ENCODE measurements around the gene HRCT1. TPM values are rescaled to one million over a fixed set of nuclear protein-coding genes. Genes with fewer than 3 reads are reported as not detected.

Gene HRCT1
- total and polyA plus RNA-seq, 2 of the 4 experiments (the other 2 are of a cell fraction): 1.1 to 3.9 TPM

- Histone ChIP-seq H2AK9ac (replicated peaks; ENCODE audit: low read depth, low read length, poor library complexity) (peak overlapping the region; percentile 95), H3K56ac (ENCODE audit: extremely low read depth, insufficient read depth, low read length) (peak overlapping the region; percentile 91), H2BK15ac (ENCODE audit: low read depth, low read length) (peak overlapping the region; percentile 79), H4K5ac (ENCODE audit: low read depth, low read length) (peak overlapping the region; percentile 95), H3K4me2 (ENCODE audit: low read depth, low read length) (peak overlapping the region; percentile 30), H2BK5ac (ENCODE audit: low read depth, low read length, poor library complexity, severe bottlenecking) (peak overlapping the region; percentile 98), H2BK20ac (ENCODE audit: low read depth, low read length) (peak overlapping the region; percentile 98), H2AFZ (replicated peaks; ENCODE audit: low read length, poor library complexity) (peak overlapping the region; percentile 85), H4K20me1 (ENCODE audit: insufficient read depth, low read length) (no peaks in the 10 kb centered on the region), H3K36me3 (ENCODE audit: control insufficient read depth, insufficient read depth, low read length) (no peaks in the 10 kb centered on the region), H3K27me3 (ENCODE audit: control insufficient read depth, insufficient read depth, low read length) (no peaks in the 10 kb centered on the region), H2BK120ac (ENCODE audit: low read depth, low read length) (peak overlapping the region; percentile 99), H3K14ac (replicated peaks; ENCODE audit: low read depth, low read length) (peak overlapping the region; percentile 99), H3K23ac (ENCODE audit: low read depth, low read length) (peak overlapping the region; percentile 99), H4K91ac (ENCODE audit: insufficient read depth, low read depth, low read length) (peak overlapping the region; percentile 99), H3K9me3 (ENCODE audit: control insufficient read depth, insufficient read depth, low read length) (no peaks in the 10 kb centered on the region), H3K9ac (ENCODE audit: low read depth, low read length) (peak overlapping the region; percentile 56), H3K27ac (ENCODE audit: insufficient read depth, low read length) (peak overlapping the region; percentile 93), H2AK5ac (ENCODE audit: low read depth, low read length) (peak overlapping the region; percentile 99), H3K4me1 (ENCODE audit: control insufficient read depth, insufficient read depth, low read length) (peaks cover 46% of the 10 kb centered on the region), H3K9me1 (ENCODE audit: insufficient read depth, low read length) (peaks cover 26% of the 10 kb centered on the region), H4K8ac (ENCODE audit: low read depth in 2 of 2, low read length in 2 of 2) (peak overlapping the region; percentile 96 to 97), H3K4me3 (ENCODE audit: insufficient read depth, low read depth, low read length) (no peak overlapping the region), H3K4ac (ENCODE audit: low read depth, low read length) (peak overlapping the region; percentile 100), H3K18ac (ENCODE audit: low read depth, low read length) (peak overlapping the region; percentile 94), H3K79me1 (ENCODE audit: low read depth in 1 of 2, low read length in 2 of 2) (peaks cover 0 to 36% of the 10 kb centered on the region in 2 experiments; a peak in 2 of 4 replicates)
- DNase-seq (peak; percentile 88), ATAC-seq (ENCODE audit: low read depth) (peak; percentile 50)
- in situ Hi-C loops (cut with MboI; ENCODE audit: low sequenced_read_pairs): no loop called here
- CTCF ChIA-PET: interaction anchor here (0.8 to 4.1 kb wide), 4 partner anchors 38 to 194 kb away, joined by 3 to 21 read pairs (median 4); no protein-coding TSS in a partner anchor
- dilution Hi-C loops (cut with HindIII; ENCODE audit: low sequenced_read_pairs, unreplicated experiment): no loop called here
- 0% methylated on average over 3 of the region's 13 CpGs; no CpG with 5 or more reads in 1 of the 2 experiments for WGBS, 2 experiments (ENCODE audit: extremely low coverage in 2 of 2, insufficient read length in 1 of 2)
- intact Hi-C loops (cut with micrococcal nuclease): loop anchor here (1.0 kb wide), 1 partner anchor 118 kb away; no protein-coding TSS in a partner anchor
- no TSS peak for BruUV-seq (replicated peaks)
- POLR2A ChIA-PET (ENCODE audit: unreplicated experiment): interaction anchor here (0.8 to 1.3 kb wide), 2 partner anchors 16 to 28 kb away, joined by 4 to 8 read pairs; no protein-coding TSS in a partner anchor
- TF ChIP-seq RCOR1 (IDR thresholded peaks at IDR 0.05; ENCODE audit: insufficient replicate concordance, low read length) (no peak), NFE2L2 (IDR thresholded peaks at IDR 0.05; ENCODE audit: low read depth, low read length) (no peak), USF2 (IDR thresholded peaks at IDR 0.05; ENCODE audit: low read depth, low read length) (peak; percentile 13; the same call in 1 of the 2 replicates), MXI1 (IDR thresholded peaks at IDR 0.05; ENCODE audit: borderline replicate concordance, low read depth, low read length) (no peak), ELK1 (IDR thresholded peaks at IDR 0.05; ENCODE audit: borderline replicate concordance, low read depth, low read length) (no peak), SMC3 (IDR thresholded peaks at IDR 0.05; ENCODE audit: low read depth, low read length) (no peak), MAFK (IDR thresholded peaks at IDR 0.05; ENCODE audit: low read depth, low read length) (no peak), FOS (IDR thresholded peaks at IDR 0.05; ENCODE audit: low read depth, low read length) (peak; percentile 53; the same call in 1 of the 2 replicates), RFX5 (IDR thresholded peaks at IDR 0.05; ENCODE audit: low read depth, low read length) (no peak), CHD1 (IDR thresholded peaks at IDR 0.05; ENCODE audit: low read depth, low read length) (no peak), RAD21 (IDR thresholded peaks at IDR 0.05; ENCODE audit: low read length) (no peak), CEBPB (IDR thresholded peaks at IDR 0.05; ENCODE audit: low read depth, low read length) (no peak), BHLHE40 (IDR thresholded peaks at IDR 0.05; ENCODE audit: low read depth, low read length) (no peak), POLR2A (IDR thresholded peaks at IDR 0.05; ENCODE audit: low read depth, low read length) (no peak)
Observed at GRCh38 chr9:35907711-35908503, 1.9 kb downstream of the HRCT1 start.

Measured in IMR-90 (cell line).